Sigmoid colon (tissue), 3 donors: ENCODE data around the gene RPS8.

ENCODE experiments used
- POLR2A ChIP-seq, 2 donors: fragments of 450-650 bp; IDR thresholded peaks; one replicate each; pipeline ENCODE4 v1.6.1; 2016; ENCODE audit warnings: antibody characterized with exemption in 2 of 2, mild to moderate bottlenecking in 2 of 2, moderate library complexity in 2 of 2
- TF ChIP-seq, protein P1 (sequence below), 4 experiments: fragments of 450-650 bp in 3 of 4; fragments of 200-600 bp in 1 of 4; IDR thresholded peaks; one replicate each; pipeline ENCODE4 v1.5.1; 2016 to 2019; ENCODE audit warnings: antibody characterized with exemption in 4 of 4, mild to moderate bottlenecking in 3 of 4, moderate library complexity in 2 of 4

DNA sequence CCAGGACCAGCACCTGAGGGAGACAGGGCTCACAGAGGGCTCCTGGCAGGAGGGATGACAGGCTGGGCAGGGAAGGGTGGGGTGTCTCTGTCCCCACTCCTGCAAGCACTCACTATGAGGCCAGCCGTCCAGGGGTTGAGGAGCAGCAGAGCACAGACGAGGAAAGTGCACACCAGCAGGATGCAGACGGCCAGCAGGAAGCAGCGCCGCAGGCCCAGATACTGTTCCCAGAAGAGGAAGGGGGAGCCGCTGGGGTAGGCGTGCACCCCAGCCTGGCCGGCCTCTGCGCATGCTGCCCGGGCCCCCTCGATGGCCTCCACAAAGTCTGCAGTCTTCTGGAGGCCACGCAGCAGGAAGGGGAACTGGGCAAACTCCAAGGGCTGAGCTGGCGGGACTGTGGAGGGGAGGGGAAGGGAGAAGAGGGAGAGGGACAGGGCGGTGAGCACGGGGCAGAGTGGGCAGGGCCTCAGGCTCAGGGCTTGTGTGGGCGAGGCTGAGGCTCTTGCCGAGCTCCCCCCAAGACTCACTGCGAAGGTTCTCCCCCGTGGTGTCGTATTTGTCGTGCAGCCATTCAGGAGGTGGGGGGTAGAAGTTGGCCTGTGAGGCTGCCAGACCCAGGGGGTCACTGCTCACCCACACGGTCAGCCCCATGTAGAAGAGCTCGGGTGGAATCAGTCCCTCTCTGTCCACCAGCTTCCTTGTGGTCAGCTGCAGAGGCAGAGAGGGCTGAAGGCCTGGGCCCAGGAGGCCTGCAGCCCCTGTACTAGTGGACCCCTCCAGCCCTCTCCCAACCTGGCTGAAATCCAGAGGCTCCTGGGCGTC, 51.2 kb downstream of the RPS8 start:
- TF ChIP-seq, protein P1, sequence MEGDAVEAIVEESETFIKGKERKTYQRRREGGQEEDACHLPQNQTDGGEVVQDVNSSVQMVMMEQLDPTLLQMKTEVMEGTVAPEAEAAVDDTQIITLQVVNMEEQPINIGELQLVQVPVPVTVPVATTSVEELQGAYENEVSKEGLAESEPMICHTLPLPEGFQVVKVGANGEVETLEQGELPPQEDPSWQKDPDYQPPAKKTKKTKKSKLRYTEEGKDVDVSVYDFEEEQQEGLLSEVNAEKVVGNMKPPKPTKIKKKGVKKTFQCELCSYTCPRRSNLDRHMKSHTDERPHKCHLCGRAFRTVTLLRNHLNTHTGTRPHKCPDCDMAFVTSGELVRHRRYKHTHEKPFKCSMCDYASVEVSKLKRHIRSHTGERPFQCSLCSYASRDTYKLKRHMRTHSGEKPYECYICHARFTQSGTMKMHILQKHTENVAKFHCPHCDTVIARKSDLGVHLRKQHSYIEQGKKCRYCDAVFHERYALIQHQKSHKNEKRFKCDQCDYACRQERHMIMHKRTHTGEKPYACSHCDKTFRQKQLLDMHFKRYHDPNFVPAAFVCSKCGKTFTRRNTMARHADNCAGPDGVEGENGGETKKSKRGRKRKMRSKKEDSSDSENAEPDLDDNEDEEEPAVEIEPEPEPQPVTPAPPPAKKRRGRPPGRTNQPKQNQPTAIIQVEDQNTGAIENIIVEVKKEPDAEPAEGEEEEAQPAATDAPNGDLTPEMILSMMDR (IDR thresholded peaks at IDR 0.05): no peak
- no peak for TF ChIP-seq POLR2A (IDR thresholded peaks at IDR 0.05)
